Hepatocyte (in vitro differentiated cells): ENCODE data around the gene KRT3. TPM values are rescaled to one million over a fixed set of nuclear protein-coding genes. Genes with fewer than 3 reads are reported as not detected.

ENCODE experiments used
- DNase-seq: peaks from one replicate; pipeline ENCODE4 v3.0.0-alpha.2; 2016; ENCODE audit warnings: low spot score
- H2AFZ ChIP-seq: fragments of 200-600 bp; sonication (generic); 2 replicates; pipeline ENCODE4 v1.6.0; 2016; ENCODE audit warnings: antibody characterized with exemption, mild to moderate bottlenecking
- H3K27ac ChIP-seq: fragments of 200-600 bp; sonication (generic); 2 replicates; pipeline ENCODE4 v1.5.1; 2016; ENCODE audit warnings: mild to moderate bottlenecking
- H3K27me3 ChIP-seq: fragments of 200-600 bp; sonication (generic); 2 replicates; pipeline ENCODE4 v1.6.1; 2016
- H3K36me3 ChIP-seq: fragments of 200-600 bp; sonication (generic); replicated peaks from 2 replicates; pipeline ENCODE4 v1.5.1; 2016; ENCODE audit warnings: low read depth; ENCODE audit not compliant: insufficient read depth
- H3K4me1 ChIP-seq: fragments of 200-600 bp; sonication (generic); 2 replicates; pipeline ENCODE4 v1.5.1; 2016; ENCODE audit warnings: mild to moderate bottlenecking, moderate library complexity; ENCODE audit not compliant: insufficient read depth
- H3K4me2 ChIP-seq: fragments of 200-600 bp; sonication (generic); 2 replicates; pipeline ENCODE4 v1.6.0; 2016
- H3K4me3 ChIP-seq: fragments of 200-600 bp; sonication (generic); 2 replicates; pipeline ENCODE4 v1.5.1; 2016; ENCODE audit warnings: mild to moderate bottlenecking
- H3K79me2 ChIP-seq: fragments of 200-600 bp; sonication (generic); 2 replicates; pipeline ENCODE4 v1.6.0; 2017; ENCODE audit warnings: mild to moderate bottlenecking
- H3K9me2 ChIP-seq: fragments of 200-600 bp; sonication (generic); replicated peaks from 2 replicates; pipeline ENCODE4 v1.6.0; 2017; ENCODE audit warnings: mild to moderate bottlenecking; ENCODE audit not compliant: insufficient read depth
- H3K9me3 ChIP-seq: fragments of 200-600 bp; sonication (generic); 2 replicates; pipeline ENCODE4 v1.5.1; 2016; ENCODE audit warnings: low read depth, mild to moderate bottlenecking
- H4K20me1 ChIP-seq: fragments of 200-600 bp; sonication (generic); 2 replicates; pipeline ENCODE4 v1.6.0; 2016; ENCODE audit warnings: mild to moderate bottlenecking; ENCODE audit not compliant: insufficient read depth, poor library complexity, severe bottlenecking
- EZH2 ChIP-seq: fragments of 200-600 bp; sonication (generic); IDR thresholded peaks from 2 replicates; pipeline ENCODE4 v1.6.1; 2016; ENCODE audit warnings: antibody characterized with exemption, mild to moderate bottlenecking, borderline replicate concordance
- EZH2phosphoT487 ChIP-seq: fragments of 200-600 bp; sonication (generic); IDR thresholded peaks from one replicate; pipeline ENCODE4 v1.6.1; 2018; ENCODE audit warnings: antibody characterized with exemption, mild to moderate bottlenecking, low read depth, moderate library complexity; ENCODE audit not compliant: unreplicated experiment, severe bottlenecking
- WGBS: methylation state at CpG from one replicate; pipeline ENCODE4 v1.1.6; 2016; ENCODE audit warnings: low lambda C conversion rate; ENCODE audit errors: missing lambda C conversion rate; 5-methylcytosine and 5-hydroxymethylcytosine counted together
- polyA plus RNA-seq: library from polyadenylated mRNA; unstranded; fragments of >200 nt; fragmentation: Nextera tagmentation; extraction: Ambion mirVana; gene quantifications from 2 replicates; pipeline ENCODE4 v1.2.1, GENCODE V29; 2016
- total RNA-seq: library from RNA; depleted of rRNA; stranded (reverse); fragments of >200 nt; gene quantifications from 2 replicates; pipeline ENCODE4 v1.2.3, GENCODE V29; 2014
- TF ChIP-seq, protein P1 (sequence below): fragments of 200-600 bp; sonication (generic); IDR thresholded peaks from 2 replicates; pipeline ENCODE4 v1.5.1; 2016; ENCODE audit warnings: antibody characterized with exemption, mild to moderate bottlenecking; ENCODE audit not compliant: poor library complexity

Gene KRT3
- total and polyA plus RNA-seq, 2 experiments from 2014 or later: not detected

DNA sequence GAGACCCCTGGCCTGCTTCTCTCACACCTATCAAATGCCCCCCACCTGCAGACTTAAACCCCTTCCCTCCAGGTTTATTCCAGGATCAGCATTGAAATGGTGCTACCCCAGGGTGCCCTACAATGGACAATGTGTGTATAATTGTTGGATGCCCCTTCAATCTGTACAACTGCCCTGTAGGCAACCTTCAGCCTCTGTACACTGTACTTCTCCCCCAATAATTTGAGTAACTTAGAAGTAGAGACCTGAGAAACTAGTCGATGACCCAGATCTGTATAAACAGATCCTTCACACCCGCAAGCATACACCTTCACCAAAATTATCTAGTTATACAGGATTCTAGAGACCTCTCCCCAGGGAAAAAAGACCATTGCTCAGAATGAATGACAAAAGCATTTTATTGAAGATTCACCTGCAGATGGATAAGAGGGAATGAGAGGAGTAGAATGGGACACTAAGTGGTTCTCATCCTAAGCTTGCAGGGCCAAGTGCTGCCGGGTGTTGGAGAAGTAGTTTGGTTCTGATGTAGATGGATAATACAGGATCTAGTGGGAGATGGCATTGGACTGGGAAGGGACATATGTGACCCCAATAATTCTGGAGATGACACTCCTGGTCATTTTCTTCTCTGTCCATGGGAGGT, 10.4 kb upstream of the KRT3 start:
- peaks cover 11% of the 10 kb centered on the region for H3K27me3 ChIP-seq
- H3K9me2 ChIP-seq: no peaks in the 10 kb centered on the region
- WGBS: 96% methylated on average over 3 of the region's 3 CpGs
- H3K4me1 ChIP-seq: no peaks in the 10 kb centered on the region
- TF ChIP-seq, protein P1, sequence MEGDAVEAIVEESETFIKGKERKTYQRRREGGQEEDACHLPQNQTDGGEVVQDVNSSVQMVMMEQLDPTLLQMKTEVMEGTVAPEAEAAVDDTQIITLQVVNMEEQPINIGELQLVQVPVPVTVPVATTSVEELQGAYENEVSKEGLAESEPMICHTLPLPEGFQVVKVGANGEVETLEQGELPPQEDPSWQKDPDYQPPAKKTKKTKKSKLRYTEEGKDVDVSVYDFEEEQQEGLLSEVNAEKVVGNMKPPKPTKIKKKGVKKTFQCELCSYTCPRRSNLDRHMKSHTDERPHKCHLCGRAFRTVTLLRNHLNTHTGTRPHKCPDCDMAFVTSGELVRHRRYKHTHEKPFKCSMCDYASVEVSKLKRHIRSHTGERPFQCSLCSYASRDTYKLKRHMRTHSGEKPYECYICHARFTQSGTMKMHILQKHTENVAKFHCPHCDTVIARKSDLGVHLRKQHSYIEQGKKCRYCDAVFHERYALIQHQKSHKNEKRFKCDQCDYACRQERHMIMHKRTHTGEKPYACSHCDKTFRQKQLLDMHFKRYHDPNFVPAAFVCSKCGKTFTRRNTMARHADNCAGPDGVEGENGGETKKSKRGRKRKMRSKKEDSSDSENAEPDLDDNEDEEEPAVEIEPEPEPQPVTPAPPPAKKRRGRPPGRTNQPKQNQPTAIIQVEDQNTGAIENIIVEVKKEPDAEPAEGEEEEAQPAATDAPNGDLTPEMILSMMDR: no peak
- TF ChIP-seq EZH2: no peak
- no peak for TF ChIP-seq EZH2phosphoT487
- H3K4me3 ChIP-seq: no peak overlapping the region
- no peaks in the 10 kb centered on the region for H3K79me2 ChIP-seq
- no peaks in the 10 kb centered on the region for H4K20me1 ChIP-seq
- DNase-seq: no peak
- no peak overlapping the region for H2AFZ ChIP-seq
- no peaks in the 10 kb centered on the region for H3K9me3 ChIP-seq
- H3K4me2 ChIP-seq: no peak overlapping the region
- no peaks in the 10 kb centered on the region for H3K36me3 ChIP-seq
- no peak overlapping the region for H3K27ac ChIP-seq

DNA sequence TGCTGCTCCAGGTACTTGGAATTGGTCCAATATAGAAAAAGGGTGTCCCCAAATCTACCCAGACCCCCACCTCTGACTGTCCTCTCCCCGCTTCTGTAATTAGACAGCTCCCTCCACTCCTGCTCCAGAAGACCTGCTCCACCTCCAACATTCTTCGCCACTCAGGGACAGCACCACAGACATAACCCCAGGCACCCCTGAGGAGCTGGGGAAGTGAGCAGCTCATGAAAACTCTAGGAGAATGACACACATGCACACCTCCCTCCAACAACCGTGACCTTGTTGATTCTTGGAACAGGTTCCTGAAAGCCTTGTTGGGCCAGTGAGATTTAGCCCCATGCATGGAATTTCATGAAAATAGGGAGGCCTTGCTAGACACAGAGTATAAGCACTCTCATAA, 9.8 kb upstream of the KRT3 start:
- H3K9me3 ChIP-seq: no peaks in the 10 kb centered on the region
- H3K4me1 ChIP-seq: no peaks in the 10 kb centered on the region
- H2AFZ ChIP-seq: no peak overlapping the region
- H3K4me2 ChIP-seq: no peak overlapping the region
- WGBS: 74% methylated on average over 3 of the region's 3 CpGs
- no peak overlapping the region for H3K27ac ChIP-seq
- no peak for TF ChIP-seq EZH2phosphoT487
- TF ChIP-seq, protein P1: no peak
- TF ChIP-seq EZH2: no peak
- no peaks in the 10 kb centered on the region for H4K20me1 ChIP-seq
- no peaks in the 10 kb centered on the region for H3K9me2 ChIP-seq
- no peak for DNase-seq
- H3K27me3 ChIP-seq: peaks cover 11% of the 10 kb centered on the region
- no peaks in the 10 kb centered on the region for H3K36me3 ChIP-seq
- H3K4me3 ChIP-seq: no peak overlapping the region
- H3K79me2 ChIP-seq: no peaks in the 10 kb centered on the region

DNA sequence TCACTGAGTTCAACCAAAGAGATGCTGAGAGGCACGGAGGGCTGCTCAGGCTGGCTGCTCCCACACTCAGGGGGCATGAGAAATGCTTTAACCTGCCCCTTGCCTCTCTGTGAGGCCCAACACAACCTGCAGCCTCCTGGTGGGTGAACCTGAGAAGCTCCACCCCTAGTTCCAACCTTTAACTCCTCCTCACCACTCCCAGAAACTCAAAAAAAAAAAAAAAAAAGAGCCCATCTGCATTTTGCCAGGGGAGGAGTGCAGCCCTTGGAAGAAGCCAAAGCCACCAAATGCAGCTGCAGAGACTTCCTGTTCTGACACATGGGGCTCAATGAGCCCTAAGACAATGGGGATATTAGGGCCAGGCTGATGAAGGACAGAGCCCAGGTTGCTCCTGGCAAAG, 9.1 kb upstream of the KRT3 start:
- no peaks in the 10 kb centered on the region for H3K9me3 ChIP-seq

More for the DNA sequence above, 9.1 kb upstream of the KRT3 start:
- H4K20me1 ChIP-seq: no peaks in the 10 kb centered on the region
- no peak overlapping the region for H3K27ac ChIP-seq
- no peaks in the 10 kb centered on the region for H3K4me1 ChIP-seq
- H3K4me2 ChIP-seq: no peak overlapping the region
- H3K4me3 ChIP-seq: no peak overlapping the region
- TF ChIP-seq EZH2: no peak
- TF ChIP-seq, protein P1: no peak
- no peak for TF ChIP-seq EZH2phosphoT487
- H3K27me3 ChIP-seq: peaks cover 11% of the 10 kb centered on the region
- no peaks in the 10 kb centered on the region for H3K36me3 ChIP-seq
- H3K9me2 ChIP-seq: no peaks in the 10 kb centered on the region
- H3K79me2 ChIP-seq: no peaks in the 10 kb centered on the region
- no peak for DNase-seq
- WGBS: 24% methylated on average over 1 of the region's 1 CpG
- no peak overlapping the region for H2AFZ ChIP-seq
